Ovary (tissue), 3 donors: ENCODE results near the gene ATG2A.

Experiments
- POLR2A ChIP-seq: fragments of 450-650 bp; IDR thresholded peaks from one replicate; pipeline ENCODE4 v1.6.1; 2017; ENCODE audit warnings: antibody characterized with exemption, mild to moderate bottlenecking, moderate library complexity
- TF ChIP-seq, protein P1 (sequence below), 3 donors: fragments of 450-650 bp in 2 of 3; fragments of 200-600 bp in 1 of 3; IDR thresholded peaks; one replicate each; pipeline versions ENCODE4 v1.5.1 to v1.8.0; 2016 to 2022; ENCODE audit warnings: antibody characterized with exemption in 3 of 3, mild to moderate bottlenecking in 1 of 3
- donor health status: DM: no; HTN: no; CAD: no.

DNA sequence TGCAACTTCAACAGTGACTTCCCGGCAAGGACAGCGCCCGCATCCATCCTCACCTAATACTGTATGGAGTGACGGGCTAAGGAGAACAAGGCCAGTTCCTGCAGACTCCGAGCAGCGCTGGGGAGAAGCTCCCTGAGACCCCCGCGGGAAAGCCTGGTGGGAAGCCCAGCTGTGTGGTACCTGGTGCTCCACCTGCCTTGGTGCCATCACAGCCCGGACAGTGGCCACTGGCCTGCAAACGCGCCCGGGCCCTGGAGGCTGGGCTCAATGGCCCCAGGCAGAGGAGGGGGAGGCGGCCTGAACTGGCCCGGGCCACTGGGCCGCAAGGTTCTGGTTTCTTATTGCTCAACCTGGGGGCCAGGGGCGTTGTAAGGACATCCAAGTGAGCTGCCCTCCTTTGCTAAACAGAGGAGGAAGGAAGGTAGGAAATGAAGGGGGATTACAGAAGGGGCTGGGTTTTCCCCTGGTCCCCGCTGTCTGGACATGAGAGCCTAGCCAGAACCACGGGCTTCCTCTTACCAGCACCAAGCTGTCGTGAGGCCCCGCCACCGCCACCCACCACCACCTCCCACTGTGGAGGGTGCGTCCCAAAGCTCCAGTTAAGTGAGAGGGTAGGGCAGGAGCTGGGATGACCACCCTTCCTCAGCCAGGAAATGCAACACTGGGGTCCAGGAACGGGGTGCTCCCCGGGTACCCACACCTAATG is 64.1 kb downstream of the ATG2A start:
- TF ChIP-seq, protein P1, sequence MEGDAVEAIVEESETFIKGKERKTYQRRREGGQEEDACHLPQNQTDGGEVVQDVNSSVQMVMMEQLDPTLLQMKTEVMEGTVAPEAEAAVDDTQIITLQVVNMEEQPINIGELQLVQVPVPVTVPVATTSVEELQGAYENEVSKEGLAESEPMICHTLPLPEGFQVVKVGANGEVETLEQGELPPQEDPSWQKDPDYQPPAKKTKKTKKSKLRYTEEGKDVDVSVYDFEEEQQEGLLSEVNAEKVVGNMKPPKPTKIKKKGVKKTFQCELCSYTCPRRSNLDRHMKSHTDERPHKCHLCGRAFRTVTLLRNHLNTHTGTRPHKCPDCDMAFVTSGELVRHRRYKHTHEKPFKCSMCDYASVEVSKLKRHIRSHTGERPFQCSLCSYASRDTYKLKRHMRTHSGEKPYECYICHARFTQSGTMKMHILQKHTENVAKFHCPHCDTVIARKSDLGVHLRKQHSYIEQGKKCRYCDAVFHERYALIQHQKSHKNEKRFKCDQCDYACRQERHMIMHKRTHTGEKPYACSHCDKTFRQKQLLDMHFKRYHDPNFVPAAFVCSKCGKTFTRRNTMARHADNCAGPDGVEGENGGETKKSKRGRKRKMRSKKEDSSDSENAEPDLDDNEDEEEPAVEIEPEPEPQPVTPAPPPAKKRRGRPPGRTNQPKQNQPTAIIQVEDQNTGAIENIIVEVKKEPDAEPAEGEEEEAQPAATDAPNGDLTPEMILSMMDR (IDR thresholded peaks at IDR 0.05), result no peak
- TF ChIP-seq POLR2A, result no peak
